ENCODE results near the gene WDR93.
A peak's percentile ranks its signal among the peaks of the same experiment; 100 is the strongest.

WDR93 gene

GRCh38 chr15:89690276-89691218 is at the start of gene WDR93, which contains the start of gene PEX11A:
Gene WDR93 (plus strand): TSS chr15:89690811. CDS start chr15:89701747, 10,936 bp downstream.
Gene PEX11A (minus strand): TSS chr15:89690754. CDS start chr15:89690632, 122 bp downstream.
- peak; percentile 73 to 77 for DNase-seq

GRCh38 chr15:89641053-89641452 is 49.6 kb upstream of the WDR93 start:
- no peak for DNase-seq

GRCh38 chr15:89642106-89642505 is 48.5 kb upstream of the WDR93 start:
- DNase-seq = no peak

GRCh38 chr15:89645680-89646079 is 44.9 kb upstream of the WDR93 start:
- DNase-seq = no peak

GRCh38 chr15:89646416-89647141 is 44.0 kb upstream of the WDR93 start:
- no peak for DNase-seq

- peak; percentile 27 to 63 for DNase-seq
These were observed 43.3 kb upstream of the WDR93 start for GRCh38 chr15:89647191-89647851.

GRCh38 chr15:89648106-89649012 is 42.3 kb upstream of the WDR93 start:
- DNase-seq = no peak

GRCh38 chr15:89649013-89649625 is 41.5 kb upstream of the WDR93 start:
- DNase-seq = no peak

- no peak for DNase-seq
These were observed 40.9 kb upstream of the WDR93 start for GRCh38 chr15:89649716-89650115.

GRCh38 chr15:89652131-89652530 is 38.5 kb upstream of the WDR93 start:
- no peak for DNase-seq

GRCh38 chr15:89652666-89653065 is 37.9 kb upstream of the WDR93 start:
- DNase-seq = no peak

GRCh38 chr15:89653578-89653977 is 37.0 kb upstream of the WDR93 start:
- no peak for DNase-seq

- DNase-seq = no peak
These were observed 36.3 kb upstream of the WDR93 start for GRCh38 chr15:89654301-89654761.

- DNase-seq = peak; percentile 5 to 12
These were observed 35.5 kb upstream of the WDR93 start, which contains the start of gene KIF7 for GRCh38 chr15:89654847-89655805. Gene KIF7 (minus strand): TSS chr15:89655467. CDS start chr15:89652930, 2,537 bp downstream.

- DNase-seq = no peak
These were observed 34.3 kb upstream of the WDR93 start for GRCh38 chr15:89656116-89656815.

- no peak for DNase-seq
These were observed 32.9 kb upstream of the WDR93 start for GRCh38 chr15:89657686-89658200.

- no peak for DNase-seq
These were observed 31.3 kb upstream of the WDR93 start for GRCh38 chr15:89659295-89659694.

- DNase-seq = no peak
These were observed 30.1 kb upstream of the WDR93 start for GRCh38 chr15:89660556-89660955.
